Measurements from ENCODE around the gene GRM7. TPM values are rescaled to one million over a fixed set of nuclear protein-coding genes. Genes with fewer than 3 reads are reported as not detected.

Gene GRM7
- total and polyA plus RNA-seq, 4 donors: 0.20 to 1.3 (median 0.80) TPM

DNA sequence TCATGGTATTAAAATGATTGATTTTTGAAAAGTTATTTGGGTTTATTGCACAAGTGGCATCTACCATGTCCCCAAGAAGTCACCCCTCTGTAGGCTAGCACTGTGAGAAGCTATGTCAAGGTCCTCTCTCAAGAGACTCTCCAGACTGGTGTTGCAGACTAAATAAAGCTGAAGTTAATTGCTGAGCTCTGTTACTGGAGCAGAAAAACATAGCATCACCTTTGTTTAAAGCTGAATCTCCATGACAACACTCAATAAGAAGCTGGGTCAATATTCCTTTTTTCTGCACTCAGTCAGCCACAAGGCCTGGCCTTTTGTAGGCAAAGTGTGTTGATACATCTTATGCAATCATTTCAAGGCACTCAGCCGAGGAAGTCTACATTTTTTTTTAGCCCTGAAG lies 834.1 kb downstream of the GRM7 start:
- peak; percentile 18 to 55 (median 33) for DNase-seq
- no peak for ATAC-seq (ENCODE audit: insufficient read depth, low FRiP score)
- Histone ChIP-seq H3K27ac (ENCODE audit: low read depth in 1 of 2, low read length in 1 of 2) (no peak overlapping the region), H3K9me3 (ENCODE audit: control insufficient read depth in 4 of 4, insufficient read depth in 3 of 4, low read length in 3 of 4) (no peaks in the 10 kb centered on the region), H3K36me3 (ENCODE audit: control insufficient read depth in 4 of 4, insufficient read depth in 4 of 4, low read length in 4 of 4) (no peaks in the 10 kb centered on the region), H3K9ac (ENCODE audit: insufficient read depth in 1 of 2, low read length in 2 of 2) (no peak overlapping the region), H3K27me3 (ENCODE audit: control insufficient read depth in 3 of 3, insufficient read depth in 3 of 3, low read length in 2 of 3) (no peaks in the 10 kb centered on the region), H3K4me3 (no peak overlapping the region), H3K4me1 (ENCODE audit: control insufficient read depth in 5 of 5, insufficient read depth in 5 of 5, low read length in 5 of 5) (no peaks in the 10 kb centered on the region)
- WGBS, 2 donors: 32 to 48% methylated on average over 1 of the region's 1 CpG
- TF ChIP-seq, protein P1, sequence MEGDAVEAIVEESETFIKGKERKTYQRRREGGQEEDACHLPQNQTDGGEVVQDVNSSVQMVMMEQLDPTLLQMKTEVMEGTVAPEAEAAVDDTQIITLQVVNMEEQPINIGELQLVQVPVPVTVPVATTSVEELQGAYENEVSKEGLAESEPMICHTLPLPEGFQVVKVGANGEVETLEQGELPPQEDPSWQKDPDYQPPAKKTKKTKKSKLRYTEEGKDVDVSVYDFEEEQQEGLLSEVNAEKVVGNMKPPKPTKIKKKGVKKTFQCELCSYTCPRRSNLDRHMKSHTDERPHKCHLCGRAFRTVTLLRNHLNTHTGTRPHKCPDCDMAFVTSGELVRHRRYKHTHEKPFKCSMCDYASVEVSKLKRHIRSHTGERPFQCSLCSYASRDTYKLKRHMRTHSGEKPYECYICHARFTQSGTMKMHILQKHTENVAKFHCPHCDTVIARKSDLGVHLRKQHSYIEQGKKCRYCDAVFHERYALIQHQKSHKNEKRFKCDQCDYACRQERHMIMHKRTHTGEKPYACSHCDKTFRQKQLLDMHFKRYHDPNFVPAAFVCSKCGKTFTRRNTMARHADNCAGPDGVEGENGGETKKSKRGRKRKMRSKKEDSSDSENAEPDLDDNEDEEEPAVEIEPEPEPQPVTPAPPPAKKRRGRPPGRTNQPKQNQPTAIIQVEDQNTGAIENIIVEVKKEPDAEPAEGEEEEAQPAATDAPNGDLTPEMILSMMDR (IDR thresholded peaks at IDR 0.05; ENCODE audit: control extremely low read depth, extremely low read depth): no peak

DNA sequence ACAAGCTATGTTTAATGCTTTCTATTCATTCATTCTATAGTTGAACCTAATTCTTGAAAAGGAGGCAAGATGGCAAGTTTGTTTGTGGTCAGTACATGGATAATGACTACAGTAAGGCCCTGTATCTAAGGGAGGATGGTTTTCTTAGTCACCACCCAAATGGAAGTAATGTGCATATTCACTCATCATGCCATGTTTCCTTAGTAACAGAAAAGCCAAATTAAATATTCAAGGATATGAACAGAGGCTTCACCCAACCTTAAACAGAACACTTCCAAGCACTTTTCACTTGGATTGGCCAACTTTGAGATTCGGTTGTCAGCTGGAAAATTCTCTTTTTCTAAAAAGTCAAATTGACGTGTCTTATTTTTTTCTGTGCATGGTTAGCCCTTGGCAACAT lies 835.4 kb downstream of the GRM7 start:
- H3K36me3 ChIP-seq (ENCODE audit: control insufficient read depth in 4 of 4, insufficient read depth in 4 of 4, low read length in 4 of 4): no peaks in the 10 kb centered on the region
- 90 to 96% methylated on average over 2 of the region's 2 CpGs for WGBS, 2 donors
- H3K9ac ChIP-seq (ENCODE audit: insufficient read depth in 1 of 2, low read length in 2 of 2): no peak overlapping the region
- ATAC-seq (ENCODE audit: insufficient read depth, low FRiP score): no peak
- no peaks in the 10 kb centered on the region for H3K27me3 ChIP-seq (ENCODE audit: control insufficient read depth in 3 of 3, insufficient read depth in 3 of 3, low read length in 2 of 3)
- H3K27ac ChIP-seq (ENCODE audit: low read depth in 1 of 2, low read length in 1 of 2): no peak overlapping the region
- TF ChIP-seq, protein P1 (IDR thresholded peaks at IDR 0.05; ENCODE audit: control extremely low read depth, extremely low read depth): no peak
- H3K9me3 ChIP-seq (ENCODE audit: control insufficient read depth in 4 of 4, insufficient read depth in 3 of 4, low read length in 3 of 4): no peaks in the 10 kb centered on the region
- DNase-seq: no peak
- no peak overlapping the region for H3K4me3 ChIP-seq
- peaks cover 0 to 2% (median 0%) of the 10 kb centered on the region in 5 donors for H3K4me1 ChIP-seq (ENCODE audit: control insufficient read depth in 5 of 5, insufficient read depth in 5 of 5, low read length in 5 of 5)

DNA sequence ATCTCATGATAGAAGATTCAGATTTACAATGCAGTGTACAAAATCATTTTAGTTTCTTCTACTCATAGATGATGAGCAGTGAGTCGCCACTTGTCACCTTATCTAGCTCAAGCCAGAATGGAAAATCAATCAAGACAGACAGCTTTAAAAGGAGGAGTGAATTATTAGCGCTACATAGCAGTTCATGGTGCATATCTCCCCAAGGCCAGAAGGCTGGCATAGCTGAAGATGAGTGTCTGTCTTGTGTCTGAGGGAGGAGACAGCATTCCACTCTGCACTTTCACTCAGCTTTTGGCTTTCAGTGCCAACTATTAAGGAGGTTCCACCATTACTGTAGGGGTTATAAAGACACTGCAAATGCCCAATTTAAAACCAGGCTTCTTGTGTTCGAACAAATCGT lies 836.6 kb downstream of the GRM7 start:
- 87 to 96% methylated on average over 4 of the region's 4 CpGs for WGBS, 2 donors
- H3K4me1 ChIP-seq (ENCODE audit: control insufficient read depth in 5 of 5, insufficient read depth in 5 of 5, low read length in 5 of 5): peaks cover 0 to 2% (median 0%) of the 10 kb centered on the region in 5 donors
- TF ChIP-seq, protein P1 (IDR thresholded peaks at IDR 0.05; ENCODE audit: control extremely low read depth, extremely low read depth): no peak
- no peak overlapping the region for H3K4me3 ChIP-seq
- H3K9me3 ChIP-seq (ENCODE audit: control insufficient read depth in 4 of 4, insufficient read depth in 3 of 4, low read length in 3 of 4): no peaks in the 10 kb centered on the region
- no peak for ATAC-seq (ENCODE audit: insufficient read depth, low FRiP score)
- H3K9ac ChIP-seq (ENCODE audit: insufficient read depth in 1 of 2, low read length in 2 of 2): no peak overlapping the region
- no peak overlapping the region for H3K27ac ChIP-seq (ENCODE audit: low read depth in 1 of 2, low read length in 1 of 2)
- no peak for DNase-seq
- H3K27me3 ChIP-seq (ENCODE audit: control insufficient read depth in 3 of 3, insufficient read depth in 3 of 3, low read length in 2 of 3): no peaks in the 10 kb centered on the region
- H3K36me3 ChIP-seq (ENCODE audit: control insufficient read depth in 4 of 4, insufficient read depth in 4 of 4, low read length in 4 of 4): no peaks in the 10 kb centered on the region

DNA sequence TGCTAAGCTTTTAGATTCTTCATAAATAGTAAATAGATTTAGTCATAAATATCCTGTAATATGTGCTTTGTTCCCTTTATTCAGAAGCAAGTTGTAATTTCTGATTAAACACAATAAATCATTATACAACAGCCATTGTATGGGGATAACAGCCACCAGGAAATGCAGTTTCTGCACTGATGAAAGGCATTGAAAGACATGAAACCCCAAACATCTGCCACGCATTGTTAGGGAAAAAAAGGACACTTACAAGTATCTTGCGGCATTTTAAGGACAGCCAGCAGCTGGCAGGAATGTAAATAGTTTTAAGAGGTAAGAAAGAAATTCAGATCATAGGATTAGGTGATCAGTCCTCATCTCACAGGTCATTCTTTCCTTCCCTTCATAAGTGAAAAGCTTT lies 839.6 kb downstream of the GRM7 start:
- Histone ChIP-seq H3K36me3 (ENCODE audit: control insufficient read depth in 4 of 4, insufficient read depth in 4 of 4, low read length in 4 of 4) (no peaks in the 10 kb centered on the region), H3K4me3 (no peak overlapping the region), H3K27ac (ENCODE audit: low read depth in 1 of 2, low read length in 1 of 2) (no peak overlapping the region), H3K27me3 (ENCODE audit: control insufficient read depth in 3 of 3, insufficient read depth in 3 of 3, low read length in 2 of 3) (no peaks in the 10 kb centered on the region), H3K9ac (ENCODE audit: insufficient read depth in 1 of 2, low read length in 2 of 2) (no peak overlapping the region), H3K9me3 (ENCODE audit: control insufficient read depth in 4 of 4, insufficient read depth in 3 of 4, low read length in 3 of 4) (no peaks in the 10 kb centered on the region), H3K4me1 (ENCODE audit: control insufficient read depth in 5 of 5, insufficient read depth in 5 of 5, low read length in 5 of 5) (peaks cover 0 to 2% (median 0%) of the 10 kb centered on the region in 5 donors)
- ATAC-seq (ENCODE audit: insufficient read depth, low FRiP score): no peak
- 46 to 81% methylated on average over 2 of the region's 2 CpGs for WGBS, 2 donors
- DNase-seq: no peak
- TF ChIP-seq, protein P1 (IDR thresholded peaks at IDR 0.05; ENCODE audit: control extremely low read depth, extremely low read depth): no peak

Data from lung (tissue), 12 donors.